ENCODE measurements around the gene FIG4.
"Not testable (repeated sequence)": the region's sequence is repeated elsewhere in the genome, so short reads cannot be mapped to it uniquely, and the experiment has no call there.

The FIG4 gene

DNA sequence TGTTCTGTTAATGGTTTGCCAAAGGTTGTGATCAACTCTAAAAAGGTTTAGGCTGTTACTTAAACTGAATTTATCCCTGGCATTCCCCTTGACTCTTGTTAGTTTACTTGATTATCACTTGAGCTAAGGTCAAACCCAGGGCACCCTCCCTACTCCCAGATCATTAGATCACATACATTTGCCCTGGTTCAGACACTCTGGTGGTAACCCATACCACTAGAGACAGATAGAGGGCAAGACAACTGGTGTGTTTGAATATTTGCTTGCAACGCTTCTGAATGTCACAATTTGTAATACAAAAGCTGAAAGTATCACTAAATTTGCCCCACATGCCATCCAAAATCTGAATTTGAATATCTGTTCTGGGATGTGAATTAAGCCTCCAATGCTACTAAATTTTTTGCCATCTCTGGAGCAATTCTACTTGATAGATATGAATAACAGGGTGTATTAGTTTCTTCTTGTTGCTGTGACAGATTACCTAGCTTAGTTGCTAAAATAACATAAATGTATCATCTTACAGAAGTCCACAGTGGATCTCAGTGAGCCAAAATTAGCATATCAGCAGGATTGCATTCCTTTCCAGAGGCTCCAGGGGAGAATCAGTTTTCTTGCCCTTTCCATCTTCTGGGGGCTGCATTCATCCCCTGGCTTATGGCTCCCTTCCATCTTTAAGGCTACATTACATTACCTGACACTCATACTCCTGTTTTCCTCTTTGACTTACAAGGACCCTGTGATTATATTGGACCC lies 45.4 kb downstream of the FIG4 start:
- TF ChIP-seq NFRKB (IDR thresholded peaks at IDR 0.05) (no peak), ARNT (IDR thresholded peaks at IDR 0.05) (no peak), SUZ12 (IDR thresholded peaks at IDR 0.05) (no peak), FOXA1 (IDR thresholded peaks at IDR 0.05) (no peak), ZNF384 (IDR thresholded peaks at IDR 0.05) (no peak), L3MBTL2 (conservative IDR thresholded peaks at IDR 0.05) (no peak), FOXM1 (IDR thresholded peaks at IDR 0.05; ENCODE audit: borderline replicate concordance) (no peak), CTBP1 (IDR thresholded peaks at IDR 0.05; ENCODE audit: borderline replicate concordance) (no peak), TARDBP (IDR thresholded peaks at IDR 0.05) (no peak), LEF1 (IDR thresholded peaks at IDR 0.05; ENCODE audit: borderline replicate concordance) (no peak), FOXK2 (IDR thresholded peaks at IDR 0.05) (no peak), ELF4 (IDR thresholded peaks at IDR 0.05) (no peak), HDGF (IDR thresholded peaks at IDR 0.05; ENCODE audit: borderline replicate concordance) (no peak)
- POLR2A ChIA-PET: no interaction called here
- CTCF ChIA-PET: no interaction called here
- no peak for DNase-seq (ENCODE audit: extremely low spot score)

DNA sequence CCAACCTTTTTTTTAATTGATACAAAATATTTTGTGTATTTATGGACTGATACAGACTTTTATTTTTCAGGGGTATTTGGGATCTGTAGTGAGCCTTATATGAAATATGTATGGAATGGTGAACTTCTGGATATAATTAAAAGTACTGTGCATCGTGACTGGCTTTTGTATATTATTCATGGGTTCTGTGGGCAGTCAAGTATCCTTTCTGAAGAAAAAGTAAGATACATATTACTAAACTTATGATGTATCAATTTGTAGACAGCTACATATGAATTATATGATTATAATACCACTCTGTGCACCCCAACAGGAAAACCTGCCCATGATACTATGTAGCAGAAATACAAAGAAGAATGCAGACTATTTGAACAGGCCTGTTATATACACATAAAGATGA lies 47.2 kb downstream of the FIG4 start:
- ChIA-PET CTCF (no interaction called here), POLR2A (no interaction called here)
- DNase-seq (ENCODE audit: extremely low spot score): no peak
- no peak for TF ChIP-seq FOXM1 (IDR thresholded peaks at IDR 0.05; ENCODE audit: borderline replicate concordance)
- no peak for TF ChIP-seq SUZ12 (IDR thresholded peaks at IDR 0.05)
- TF ChIP-seq ZNF384 (IDR thresholded peaks at IDR 0.05): no peak
- no peak for TF ChIP-seq FOXA1 (IDR thresholded peaks at IDR 0.05)
- TF ChIP-seq L3MBTL2 (conservative IDR thresholded peaks at IDR 0.05): no peak

DNA sequence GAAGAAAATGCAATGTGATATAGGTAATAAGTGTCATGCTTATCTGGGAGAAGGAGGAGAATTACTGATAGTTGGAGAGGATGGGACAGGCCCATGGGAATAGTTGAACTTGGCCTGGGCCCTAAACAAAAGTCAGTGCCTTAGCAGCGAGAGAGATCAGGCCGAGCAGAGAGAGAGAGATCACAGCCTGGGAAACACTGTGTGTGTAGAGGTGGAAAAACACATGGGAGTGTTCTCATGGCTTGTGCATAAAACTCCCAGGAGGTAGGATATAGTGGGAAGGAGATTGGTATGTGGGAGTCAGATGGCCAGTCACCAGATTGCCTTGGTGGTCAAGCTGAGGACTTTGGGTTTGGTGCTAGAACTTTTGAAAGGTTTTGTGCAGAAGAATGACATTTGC lies 47.6 kb downstream of the FIG4 start:
- no peak for DNase-seq (ENCODE audit: extremely low spot score)
- ChIA-PET POLR2A (no interaction called here), CTCF (no interaction called here)
- TF ChIP-seq FOXM1 (IDR thresholded peaks at IDR 0.05; ENCODE audit: borderline replicate concordance) (no peak), NFRKB (IDR thresholded peaks at IDR 0.05) (no peak), BHLHE40 (IDR thresholded peaks at IDR 0.05; ENCODE audit: borderline replicate concordance) (no peak), SUZ12 (IDR thresholded peaks at IDR 0.05) (no peak)

DNA sequence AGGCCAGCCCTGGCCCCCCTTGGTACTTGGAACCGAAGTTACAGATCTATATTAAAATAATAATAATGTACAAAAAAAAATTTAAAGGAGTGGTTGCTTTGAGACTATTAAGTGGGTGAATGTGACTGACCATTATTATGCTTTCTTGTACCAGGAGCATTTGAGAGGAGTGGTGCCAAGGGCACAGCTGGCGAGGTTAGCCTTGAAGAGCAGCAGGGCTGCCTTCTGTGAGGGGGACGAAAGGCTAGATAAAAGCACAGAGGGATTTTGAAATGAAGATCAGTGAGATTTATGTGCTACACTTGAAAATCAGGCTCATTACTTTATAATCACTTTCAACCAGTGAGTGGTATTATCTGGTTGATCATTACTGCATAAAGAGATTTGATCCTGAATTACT lies 48.6 kb downstream of the FIG4 start:
- no peak for DNase-seq (ENCODE audit: extremely low spot score)
- CTCF ChIA-PET: no interaction called here
- POLR2A ChIA-PET: no interaction called here
- no peak for TF ChIP-seq TARDBP (IDR thresholded peaks at IDR 0.05)

DNA sequence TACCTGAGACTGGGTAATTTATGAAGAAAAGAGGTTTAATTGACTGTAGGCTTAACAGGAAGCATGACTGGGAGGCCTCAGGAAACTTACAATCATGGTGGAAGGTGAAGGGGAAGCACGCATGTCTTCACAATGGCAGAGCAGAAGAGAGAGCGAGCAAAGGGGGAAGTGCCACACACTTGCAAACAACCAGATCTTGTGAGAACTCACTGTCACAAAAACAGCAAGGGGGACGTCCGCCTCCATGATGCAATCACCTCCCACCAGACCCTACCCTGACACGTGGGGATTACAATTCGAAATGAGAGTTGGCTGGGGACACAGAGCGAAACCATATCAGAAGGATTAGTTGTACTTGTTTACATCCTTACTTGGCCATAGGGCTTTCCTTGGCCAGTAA lies 49.7 kb downstream of the FIG4 start:
- TF ChIP-seq LEF1 (IDR thresholded peaks at IDR 0.05; ENCODE audit: borderline replicate concordance): no peak
- TF ChIP-seq L3MBTL2 (conservative IDR thresholded peaks at IDR 0.05): no peak
- CTCF ChIA-PET: interaction anchor here (0.7 kb wide), 1 partner anchor 298 kb away, joined by 4 read pairs; no protein-coding TSS in a partner anchor

DNA sequence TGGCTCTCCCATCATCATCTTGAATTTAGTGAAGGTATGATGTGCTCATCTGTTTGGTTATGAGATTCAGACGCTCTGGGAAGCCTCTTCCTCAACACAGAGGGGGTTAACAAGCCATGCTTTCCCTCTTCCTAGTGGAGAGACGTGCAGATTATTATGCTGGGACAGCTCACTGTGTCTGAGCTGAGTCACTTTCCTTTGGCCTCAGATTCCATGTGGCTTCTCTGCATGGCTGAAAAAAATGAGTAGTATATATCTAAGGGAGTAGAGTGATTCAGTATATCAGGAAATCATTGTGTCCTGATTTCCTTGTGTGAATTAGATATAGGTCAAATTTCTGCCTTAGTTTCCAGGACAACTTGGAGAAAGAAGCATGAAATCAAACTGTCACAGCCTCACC lies 52.6 kb downstream of the FIG4 start:
- POLR2A ChIA-PET: no interaction called here
- CTCF ChIA-PET: no interaction called here
- TF ChIP-seq BHLHE40 (IDR thresholded peaks at IDR 0.05; ENCODE audit: borderline replicate concordance) (no peak), ELF4 (IDR thresholded peaks at IDR 0.05) (no peak)
- DNase-seq (ENCODE audit: extremely low spot score): no peak

More for the DNA sequence above, 49.7 kb downstream of the FIG4 start:
- POLR2A ChIA-PET: no interaction called here
- no peak for DNase-seq (ENCODE audit: extremely low spot score)

DNA sequence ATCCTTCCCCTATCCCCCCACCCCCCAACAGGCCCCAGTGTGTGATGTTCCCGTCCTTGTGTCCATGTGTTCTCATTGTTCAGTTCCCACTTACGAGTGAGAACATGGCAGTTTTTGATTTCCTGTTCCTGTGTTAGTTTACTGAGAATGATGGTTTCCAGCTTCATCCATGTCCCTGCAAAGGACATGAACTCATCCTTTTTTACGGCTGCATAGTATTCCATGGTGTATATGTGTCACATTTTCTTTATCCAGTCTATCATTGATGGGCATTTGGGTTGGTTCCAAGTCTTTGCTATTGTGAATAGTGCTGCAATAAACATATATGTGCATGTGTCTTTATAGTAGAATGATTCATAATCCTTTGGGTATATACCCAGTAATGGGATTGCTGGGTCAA lies 53.7 kb downstream of the FIG4 start:
- DNase-seq (ENCODE audit: extremely low spot score); CTCF ChIA-PET; POLR2A ChIA-PET: not testable (repeated sequence)

DNA sequence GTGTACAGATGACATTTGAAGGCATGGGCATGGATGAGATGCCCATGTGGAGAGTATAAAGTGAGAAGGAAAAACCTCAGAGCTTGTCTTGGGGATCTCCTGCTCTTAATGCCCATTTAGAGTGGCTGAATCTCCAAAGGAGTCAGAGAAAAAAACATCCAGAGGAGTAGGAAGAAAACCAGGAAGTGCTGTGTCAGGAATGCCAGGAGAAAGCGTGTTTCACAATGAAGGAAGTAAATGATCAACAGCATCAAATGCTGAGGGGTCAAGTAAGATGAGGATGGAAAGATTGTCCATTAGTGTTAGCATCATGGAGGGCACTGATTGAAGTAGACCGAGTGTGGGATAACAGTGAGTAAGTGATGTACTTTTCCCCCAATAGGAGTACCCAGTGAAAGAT lies 56.1 kb downstream of the FIG4 start:
- no peak for DNase-seq (ENCODE audit: extremely low spot score)
- ChIA-PET POLR2A (no interaction called here), CTCF (no interaction called here)
- TF ChIP-seq LEF1 (IDR thresholded peaks at IDR 0.05; ENCODE audit: borderline replicate concordance): no peak
- TF ChIP-seq FOXK2 (IDR thresholded peaks at IDR 0.05): no peak
- no peak for TF ChIP-seq ARNT (IDR thresholded peaks at IDR 0.05)
- no peak for TF ChIP-seq FOXA1 (IDR thresholded peaks at IDR 0.05)
- TF ChIP-seq TARDBP (IDR thresholded peaks at IDR 0.05): no peak

DNA sequence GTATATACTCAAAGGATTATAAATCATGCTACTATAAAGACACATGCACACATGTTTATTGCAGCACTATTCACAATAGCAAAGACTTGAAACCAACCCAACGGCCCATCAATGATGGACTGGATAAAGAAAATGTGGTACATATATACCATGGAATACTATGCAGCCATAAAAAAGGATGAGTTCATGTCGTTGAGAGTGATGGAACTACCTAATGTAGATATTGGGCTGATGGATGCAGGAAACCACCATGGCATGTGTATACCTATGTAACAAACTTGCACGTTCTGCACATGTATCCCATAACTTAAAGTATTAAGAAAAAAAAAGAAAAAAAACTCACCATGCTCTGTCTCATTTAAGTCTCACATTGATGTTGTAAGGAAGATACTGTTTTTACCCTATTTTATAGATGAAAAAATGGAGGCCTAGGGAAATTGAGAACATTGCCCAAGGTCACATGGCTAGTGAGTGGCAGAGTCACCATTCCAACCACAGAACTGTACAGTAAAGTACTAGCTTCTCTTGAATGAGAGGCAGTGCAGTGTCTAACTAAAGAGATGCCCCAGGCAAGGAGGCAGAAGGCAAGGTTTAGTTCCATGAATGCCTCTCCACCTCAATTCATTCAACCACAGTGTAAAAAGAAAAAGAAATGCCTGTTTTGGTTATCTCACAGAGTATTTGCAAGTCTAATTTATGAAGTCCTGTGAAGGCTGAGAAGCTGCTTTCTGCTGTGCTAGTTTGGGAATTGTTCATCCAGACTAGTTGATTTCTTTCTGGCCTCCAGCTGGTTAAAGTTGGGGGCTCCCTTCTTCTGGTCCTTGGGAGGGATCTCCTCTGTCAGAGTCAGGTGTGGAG lies 68.2 kb downstream of the FIG4 start:
- DNase-seq (ENCODE audit: extremely low spot score): no peak
- TF ChIP-seq, protein P1, sequence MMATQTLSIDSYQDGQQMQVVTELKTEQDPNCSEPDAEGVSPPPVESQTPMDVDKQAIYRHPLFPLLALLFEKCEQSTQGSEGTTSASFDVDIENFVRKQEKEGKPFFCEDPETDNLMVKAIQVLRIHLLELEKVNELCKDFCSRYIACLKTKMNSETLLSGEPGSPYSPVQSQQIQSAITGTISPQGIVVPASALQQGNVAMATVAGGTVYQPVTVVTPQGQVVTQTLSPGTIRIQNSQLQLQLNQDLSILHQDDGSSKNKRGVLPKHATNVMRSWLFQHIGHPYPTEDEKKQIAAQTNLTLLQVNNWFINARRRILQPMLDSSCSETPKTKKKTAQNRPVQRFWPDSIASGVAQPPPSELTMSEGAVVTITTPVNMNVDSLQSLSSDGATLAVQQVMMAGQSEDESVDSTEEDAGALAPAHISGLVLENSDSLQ (IDR thresholded peaks at IDR 0.05): no peak
- TF ChIP-seq HDGF (IDR thresholded peaks at IDR 0.05; ENCODE audit: borderline replicate concordance): no peak
- no peak for TF ChIP-seq L3MBTL2 (conservative IDR thresholded peaks at IDR 0.05)
- no peak for TF ChIP-seq CTBP1 (IDR thresholded peaks at IDR 0.05; ENCODE audit: borderline replicate concordance)
- no peak for TF ChIP-seq LEF1 (IDR thresholded peaks at IDR 0.05; ENCODE audit: borderline replicate concordance)
- TF ChIP-seq FOXM1 (IDR thresholded peaks at IDR 0.05; ENCODE audit: borderline replicate concordance): no peak
- TF ChIP-seq BHLHE40 (IDR thresholded peaks at IDR 0.05; ENCODE audit: borderline replicate concordance): no peak
- TF ChIP-seq FOXK2 (IDR thresholded peaks at IDR 0.05): no peak
- TF ChIP-seq ZNF384 (IDR thresholded peaks at IDR 0.05): no peak
- TF ChIP-seq ARNT (IDR thresholded peaks at IDR 0.05): no peak
- TF ChIP-seq ELF4 (IDR thresholded peaks at IDR 0.05): no peak
- no peak for TF ChIP-seq FOXA1 (IDR thresholded peaks at IDR 0.05)
- TF ChIP-seq SUZ12 (IDR thresholded peaks at IDR 0.05): no peak
- TF ChIP-seq SP1 (IDR thresholded peaks at IDR 0.05): no peak
- no peak for TF ChIP-seq TARDBP (IDR thresholded peaks at IDR 0.05)
- no peak for TF ChIP-seq NFRKB (IDR thresholded peaks at IDR 0.05)
- ChIA-PET CTCF (no interaction called here), POLR2A (interaction anchor here (0.8 kb wide), 1 partner anchor 43 kb away, joined by 3 read pairs; no protein-coding TSS in a partner anchor)
